Activated gamma-delta T cell (primary cell): Measurements from ENCODE around the gene RNH1.
"Not testable (repeated sequence)": the region's sequence is repeated elsewhere in the genome, so short reads cannot be mapped to it uniquely, and the experiment has no call there.

Source experiments
- DNase-seq: peaks from one replicate; lab custom pipeline; 2025; lab: John Stamatoyannopoulos, UW

RNH1 gene

GRCh38 chr11:520428-521176 lies 13.6 kb upstream of the RNH1 start:
- DNase-seq: no peak

- DNase-seq: no peak
Observed at GRCh38 chr11:518463-519202, 11.6 kb upstream of the RNH1 start.

DNA sequence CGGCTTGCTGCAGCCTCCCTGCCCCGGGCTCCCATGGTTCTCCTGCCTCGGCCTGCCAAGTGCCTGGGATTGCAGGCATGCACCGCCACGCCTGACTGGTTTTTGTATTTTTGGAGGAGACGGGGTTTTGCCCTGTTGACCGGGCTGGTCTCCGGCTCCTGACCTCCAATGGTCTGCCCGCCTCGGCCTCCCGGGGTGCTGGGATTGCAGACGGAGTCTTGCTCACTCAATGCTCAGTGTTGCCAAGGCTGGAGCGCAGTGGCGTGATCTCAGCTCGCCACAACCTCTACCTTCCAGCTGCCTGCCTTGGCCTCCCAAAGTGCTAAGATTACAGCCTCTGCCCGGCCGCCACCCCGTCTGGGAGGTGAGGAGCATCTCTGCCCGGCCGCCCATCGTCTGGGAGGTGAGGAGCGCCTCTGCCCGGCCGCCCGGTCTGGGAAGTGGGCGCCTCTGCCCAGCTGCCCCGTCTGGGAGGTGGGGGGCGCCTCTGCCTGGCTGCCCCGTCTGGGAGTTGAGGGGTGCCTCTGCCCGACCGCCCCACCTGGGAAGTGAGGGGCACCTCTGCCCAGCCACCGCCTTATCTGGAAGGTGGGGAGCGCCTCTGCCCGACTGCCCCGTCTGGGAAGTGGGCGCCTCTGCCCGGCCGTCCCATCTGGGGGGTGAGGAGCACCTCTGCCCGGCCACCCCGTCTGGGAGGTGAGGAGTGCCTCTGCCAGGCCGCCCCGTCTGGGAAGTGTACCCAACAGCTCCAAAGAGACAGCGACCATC lies 10.1 kb upstream of the RNH1 start:
- not testable (repeated sequence) for DNase-seq

- DNase-seq: no peak
Observed at GRCh38 chr11:516400-516799, 9.4 kb upstream of the RNH1 start.

GRCh38 chr11:515131-515530 lies 8.1 kb upstream of the RNH1 start:
- no peak for DNase-seq

GRCh38 chr11:514606-515005 lies 7.6 kb upstream of the RNH1 start:
- DNase-seq: no peak

GRCh38 chr11:512761-513595 lies 5.9 kb upstream of the RNH1 start:
- DNase-seq: no peak

GRCh38 chr11:508956-509355 lies 1.9 kb upstream of the RNH1 start:
- no peak for DNase-seq

- no peak for DNase-seq
Observed at GRCh38 chr11:507727-508515, 879 bp upstream of the RNH1 start.

- DNase-seq: peak; percentile 98
Observed at GRCh38 chr11:506238-506994, 626 bp downstream of the RNH1 start.

GRCh38 chr11:504994-505344 lies 2.1 kb downstream of the RNH1 start:
- no peak for DNase-seq

DNA sequence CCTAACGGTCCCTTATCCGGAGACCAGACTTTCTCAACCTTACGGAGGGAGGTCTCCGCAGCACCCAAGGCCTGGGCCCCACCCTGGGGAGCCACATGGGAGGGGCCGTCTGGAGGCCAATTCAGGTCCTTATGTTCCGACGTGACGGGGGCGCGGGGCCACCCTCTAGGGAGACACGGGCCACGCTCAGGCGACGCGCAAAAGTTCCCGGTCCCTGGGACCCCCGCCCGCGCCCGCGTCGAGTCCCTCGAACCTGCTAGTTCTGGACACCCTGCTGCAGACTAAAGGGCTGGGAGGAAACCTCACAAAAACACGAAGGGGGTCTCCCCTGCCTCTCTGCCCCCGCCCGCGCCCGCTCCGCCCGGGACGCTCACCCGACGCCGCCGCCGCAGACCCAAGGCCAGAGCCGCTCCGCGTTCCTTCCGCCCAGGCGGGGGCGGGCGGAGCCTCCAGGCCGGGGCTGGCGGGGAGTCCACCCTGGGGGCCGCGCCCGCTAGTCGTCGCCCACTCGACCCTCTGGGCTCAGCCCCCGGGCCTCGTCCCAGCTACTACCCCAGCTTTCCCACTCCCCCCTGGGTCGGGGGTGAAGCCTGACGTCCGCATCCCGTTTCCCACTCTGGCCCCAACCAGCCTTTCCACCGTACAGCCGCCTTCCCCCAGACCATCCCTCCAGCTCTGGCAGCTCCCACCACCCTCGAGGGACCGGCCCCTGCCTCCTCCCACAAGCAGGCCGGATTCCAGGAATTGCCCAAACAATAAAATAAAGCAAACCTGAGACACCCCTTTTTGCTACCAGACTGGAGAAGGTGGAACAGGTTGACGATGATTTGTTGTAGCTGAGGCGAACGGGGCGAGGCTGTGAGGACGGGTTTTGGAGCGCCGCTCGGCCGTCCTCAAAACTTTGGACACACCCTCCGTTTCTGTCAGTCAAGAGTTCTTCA lies 2.7 kb downstream of the RNH1 start:
- no peak for DNase-seq

- no peak for DNase-seq
Observed at GRCh38 chr11:503179-503981, 3.7 kb downstream of the RNH1 start.

DNA sequence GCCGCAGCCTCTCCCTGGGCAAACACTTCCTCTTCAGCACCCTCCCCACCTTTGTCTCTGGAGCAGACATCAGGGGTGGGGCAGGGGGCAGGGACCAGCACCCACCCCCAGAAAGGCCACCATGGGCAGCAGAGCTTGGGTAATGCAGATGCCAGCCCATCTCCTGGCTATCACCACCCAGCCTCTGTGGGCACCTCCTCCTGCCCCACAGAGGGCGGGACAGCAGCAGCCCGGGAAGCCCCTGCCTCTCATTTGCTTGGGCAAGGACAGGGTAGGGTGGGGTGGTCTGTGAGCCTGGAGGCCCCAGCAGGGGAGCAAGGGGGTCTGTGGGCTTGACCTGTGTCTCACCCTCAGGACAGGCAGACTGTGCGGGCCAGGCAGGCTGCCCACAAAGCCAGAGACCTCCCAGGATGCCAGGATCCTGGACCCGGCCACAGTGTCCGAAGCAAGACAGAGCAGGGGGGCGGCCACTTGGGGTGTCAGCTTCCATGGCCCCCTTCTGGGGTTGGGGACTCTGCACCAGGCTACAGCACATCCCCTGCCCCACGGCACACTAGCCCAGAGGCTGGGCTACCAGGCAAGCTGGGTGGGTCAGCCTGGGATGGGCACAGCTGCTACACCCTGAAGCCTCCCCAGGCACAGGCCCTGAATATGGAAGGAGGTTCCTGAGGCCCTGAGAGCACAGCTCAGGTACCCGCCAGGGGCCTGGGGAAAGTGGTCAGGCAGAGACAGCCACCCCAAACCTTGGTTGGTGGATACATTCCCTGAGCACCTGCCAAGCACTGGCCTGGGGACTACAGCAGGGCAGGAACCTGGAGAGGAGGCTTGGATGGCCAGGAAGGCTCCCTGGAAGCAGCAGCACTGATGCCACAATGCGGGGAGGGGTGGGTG lies 4.5 kb downstream of the RNH1 start:
- no peak for DNase-seq

DNA sequence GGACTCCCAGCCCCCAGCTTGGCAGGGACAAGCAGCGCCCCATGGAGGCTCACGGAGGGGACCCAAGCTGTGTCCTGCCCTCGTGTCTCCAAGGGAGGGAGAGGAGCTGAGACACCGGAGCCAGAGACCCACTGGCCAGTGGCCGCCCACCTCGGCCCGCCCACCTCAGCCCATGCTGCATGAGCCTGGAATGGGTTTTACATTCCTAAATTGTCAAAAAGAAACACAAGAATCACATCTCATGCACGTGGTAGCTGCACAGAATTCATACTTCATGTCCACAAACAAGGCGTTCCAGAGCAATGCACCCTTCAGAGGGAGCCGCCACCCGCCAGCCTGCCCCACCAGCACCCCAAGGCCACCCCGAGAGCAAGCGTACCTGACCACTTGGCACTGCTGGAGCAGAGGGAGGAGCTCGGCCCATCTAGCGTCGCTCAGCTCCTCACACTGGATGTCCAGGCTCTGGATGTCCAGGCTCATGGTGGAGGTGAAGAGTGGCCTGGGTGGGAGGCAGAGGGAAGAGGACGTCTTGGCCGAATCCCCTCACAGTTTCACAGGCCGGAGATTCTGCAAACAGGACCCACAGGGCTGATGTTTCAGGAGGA lies 5.3 kb downstream of the RNH1 start:
- DNase-seq: no peak

DNA sequence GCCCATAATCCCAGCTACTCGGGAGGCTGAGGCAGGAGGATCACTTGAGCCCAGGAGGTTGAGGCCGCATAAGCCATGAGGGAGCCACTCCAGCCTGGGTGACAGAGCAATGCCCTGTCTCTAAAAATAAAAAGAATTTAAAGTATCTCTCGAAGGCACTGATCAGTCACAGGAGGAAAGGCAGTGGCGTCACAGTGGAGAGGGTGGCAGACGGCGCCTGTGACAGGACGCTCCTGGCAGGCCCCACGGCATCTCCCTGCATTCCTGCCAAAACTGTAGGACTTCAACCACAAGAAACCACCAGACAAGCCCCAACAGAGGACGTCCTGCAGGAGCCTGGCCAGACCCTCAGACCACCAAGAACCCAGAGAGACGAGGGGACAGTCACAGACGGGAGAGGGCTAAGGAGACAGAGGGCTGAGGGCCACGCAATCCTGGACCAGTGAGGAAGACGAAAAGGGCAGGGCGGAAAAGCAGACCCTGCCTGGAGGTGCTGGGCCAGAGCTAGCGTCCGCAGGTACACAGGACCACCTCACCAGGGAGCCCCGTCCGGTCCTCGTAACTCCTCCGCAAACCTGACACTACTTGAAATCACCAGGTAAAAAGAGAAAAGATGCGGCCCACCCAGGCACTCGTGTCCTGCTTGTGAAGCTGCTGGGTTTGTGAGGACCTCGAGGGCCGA lies 5.9 kb downstream of the RNH1 start:
- no peak for DNase-seq
